GM23338 (cell line): Measurements from ENCODE around the gene AFAP1L1. TPM values are rescaled to one million over a fixed set of nuclear protein-coding genes. Genes with fewer than 3 reads are reported as not detected.

Experiments
- ATAC-seq: fragments of 200-7000 bp; cut with Tn5 transposase; 3 replicates; pipeline ENCODE4 v1.9.1; 2020
- DNase-seq: peaks from one replicate; pipeline ENCODE4 v3.0.0-alpha.2; 2015; ENCODE audit warnings: low spot score
- H2AFZ ChIP-seq: fragments of 200-600 bp; sonication (generic); 2 replicates; pipeline ENCODE4 v1.8.0; 2016; ENCODE audit warnings: antibody characterized with exemption, mild to moderate bottlenecking, moderate library complexity
- H3F3A ChIP-seq: fragments of 200-600 bp; sonication (generic); replicated peaks from 2 replicates; pipeline ENCODE4 v1.8.0; 2017; ENCODE audit warnings: antibody characterized with exemption, mixed run types, low read depth
- H3K27ac ChIP-seq: fragments of 200-600 bp; sonication (generic); 2 replicates; pipeline ENCODE4 v1.6.1; 2016; ENCODE audit warnings: low read depth
- H3K27me3 ChIP-seq: fragments of 200-600 bp; sonication (generic); 2 replicates; pipeline ENCODE4 v1.8.0; 2016; ENCODE audit warnings: mild to moderate bottlenecking, mixed run types, moderate library complexity; ENCODE audit not compliant: insufficient read depth
- H3K36me3 ChIP-seq: fragments of 200-600 bp; sonication (generic); 2 replicates; pipeline ENCODE4 v1.8.0; 2016; ENCODE audit warnings: mild to moderate bottlenecking; ENCODE audit not compliant: insufficient read depth
- H3K4me1 ChIP-seq: fragments of 200-600 bp; sonication (generic); 2 replicates; pipeline ENCODE4 v1.8.0; 2016; ENCODE audit warnings: mild to moderate bottlenecking, moderate library complexity; ENCODE audit not compliant: insufficient read depth
- H3K4me2 ChIP-seq: fragments of 200-600 bp; sonication (generic); 2 replicates; pipeline ENCODE4 v1.7.1; 2017; ENCODE audit warnings: mixed run types
- H3K4me3 ChIP-seq: fragments of 200-600 bp; sonication (generic); 2 replicates; pipeline ENCODE4 v1.6.1; 2016; ENCODE audit warnings: mixed run types
- H3K79me2 ChIP-seq: fragments of 200-600 bp; sonication (generic); replicated peaks from 2 replicates; pipeline ENCODE4 v1.8.0; 2017; ENCODE audit warnings: mild to moderate bottlenecking; ENCODE audit not compliant: insufficient read depth
- H3K9me2 ChIP-seq: fragments of 200-600 bp; sonication (generic); 2 replicates; pipeline ENCODE4 v1.8.0; 2017; ENCODE audit not compliant: insufficient read depth
- H4K20me1 ChIP-seq: fragments of 200-600 bp; sonication (generic); replicated peaks from 2 replicates; pipeline ENCODE4 v1.8.0; 2017; ENCODE audit warnings: mild to moderate bottlenecking; ENCODE audit not compliant: insufficient read depth
- H3K27ac Mint-ChIP-seq: 2 replicates; pipeline ENCODE4 v1.8.0; 2020; ENCODE audit warnings: inconsistent platforms, mild to moderate bottlenecking, moderate library complexity, mixed read lengths
- H3K27me3 Mint-ChIP-seq: 3 replicates; pipeline ENCODE4 v1.8.0; 2022; ENCODE audit warnings: low read depth, mild to moderate bottlenecking, moderate library complexity, mixed read lengths, inconsistent platforms; ENCODE audit not compliant: insufficient read depth, poor library complexity
- H3K36me3 Mint-ChIP-seq: 3 replicates; pipeline ENCODE4 v1.8.0; 2021; ENCODE audit warnings: low read depth, mild to moderate bottlenecking, inconsistent platforms, moderate library complexity, mixed read lengths
- H3K4me1 Mint-ChIP-seq: 3 replicates; pipeline ENCODE4 v1.8.0; 2020; ENCODE audit warnings: mild to moderate bottlenecking, inconsistent platforms, mixed read lengths
- H3K4me3 Mint-ChIP-seq: 3 replicates; pipeline ENCODE4 v1.8.0; 2021; ENCODE audit warnings: moderate library complexity, mild to moderate bottlenecking, inconsistent platforms, mixed read lengths
- H3K9me3 Mint-ChIP-seq: 3 replicates; pipeline ENCODE4 v1.8.0; 2020; ENCODE audit warnings: moderate library complexity, mild to moderate bottlenecking, inconsistent platforms, mixed read lengths
- CREB1 ChIP-seq: fragments of 250-450 bp; sonication (Bioruptor Pico); IDR thresholded peaks from 2 replicates; pipeline ENCODE4 v1.5.0; 2020; ENCODE audit warnings: low read depth, mild to moderate bottlenecking, moderate library complexity
- EZH2 ChIP-seq: fragments of 200-600 bp; sonication (generic); IDR thresholded peaks from one replicate; pipeline ENCODE4 v1.8.0; 2017; ENCODE audit warnings: antibody characterized with exemption, mild to moderate bottlenecking, low read depth; ENCODE audit not compliant: unreplicated experiment
- EZH2phosphoT487 ChIP-seq: fragments of 200-600 bp; sonication (generic); IDR thresholded peaks from one replicate; pipeline ENCODE4 v1.8.1; 2018; ENCODE audit warnings: antibody characterized with exemption; ENCODE audit not compliant: unreplicated experiment
- JUNB ChIP-seq: IDR thresholded peaks from one replicate; pipeline ENCODE4 v1.6.1; 2016; ENCODE audit warnings: antibody characterized with exemption; ENCODE audit not compliant: unreplicated experiment
- NANOG ChIP-seq: IDR thresholded peaks from 2 replicates; pipeline ENCODE4 v1.6.1; 2016; ENCODE audit warnings: antibody characterized with exemption, borderline replicate concordance
- POLR2AphosphoS5 ChIP-seq: IDR thresholded peaks from 2 replicates; pipeline ENCODE4 v1.6.1; 2016; ENCODE audit warnings: antibody characterized with exemption, low read depth
- STAT1 ChIP-seq: IDR thresholded peaks from one replicate; pipeline ENCODE4 v1.6.1; 2016; ENCODE audit warnings: antibody characterized with exemption; ENCODE audit not compliant: unreplicated experiment
- ZNF114 ChIP-seq: fragments of 250-450 bp; sonication (Bioruptor Pico); IDR thresholded peaks from 2 replicates; pipeline ENCODE4 v1.5.0; 2020; ENCODE audit warnings: mild to moderate bottlenecking, moderate library complexity
- ZNF331 ChIP-seq: fragments of 250-450 bp; sonication (Bioruptor Pico); IDR thresholded peaks from 2 replicates; pipeline ENCODE4 v1.5.0; 2020; ENCODE audit warnings: low read depth, mild to moderate bottlenecking, moderate library complexity
- polyA plus RNA-seq: library from polyadenylated mRNA; unstranded; fragments of >200 nt; fragmentation: Nextera tagmentation; extraction: Ambion mirVana; gene quantifications from 2 replicates; pipeline ENCODE4 v1.2.1, GENCODE V29; 2016
- total RNA-seq: library from RNA; depleted of rRNA; stranded (reverse); fragments of >200 nt; shearing (Covaris generic); gene quantifications from 2 replicates; pipeline ENCODE4 v1.2.3, GENCODE V29; 2014
- TF ChIP-seq, protein P1 (sequence below), 2 experiments: fragments of 200-600 bp in 1 of 2; sonication (generic) in 1 of 2; conservative IDR thresholded peaks; 2 replicates each; pipeline versions ENCODE4 v1.5.1 to v1.6.1; 2016 to 2017; ENCODE audit warnings: antibody characterized with exemption in 2 of 2, low read depth in 2 of 2, mild to moderate bottlenecking in 2 of 2, moderate library complexity in 1 of 2
- TF ChIP-seq, protein P2 (sequence below): IDR thresholded peaks from 2 replicates; pipeline ENCODE4 v1.6.1; 2016; ENCODE audit warnings: antibody characterized with exemption
- TF ChIP-seq, protein P3 (sequence below): IDR thresholded peaks from one replicate; pipeline ENCODE4 v1.6.1; 2018; ENCODE audit warnings: antibody characterized with exemption; ENCODE audit not compliant: unreplicated experiment
- TF ChIP-seq, protein P4 (sequence below): fragments of 250-450 bp; sonication (Bioruptor Pico); IDR thresholded peaks from 2 replicates; pipeline ENCODE4 v1.5.0; 2020; ENCODE audit warnings: mild to moderate bottlenecking, moderate library complexity

AFAP1L1 gene
- total and polyA plus RNA-seq, 2 experiments from 2014 or later = 3.2 to 5.7 TPM

DNA sequence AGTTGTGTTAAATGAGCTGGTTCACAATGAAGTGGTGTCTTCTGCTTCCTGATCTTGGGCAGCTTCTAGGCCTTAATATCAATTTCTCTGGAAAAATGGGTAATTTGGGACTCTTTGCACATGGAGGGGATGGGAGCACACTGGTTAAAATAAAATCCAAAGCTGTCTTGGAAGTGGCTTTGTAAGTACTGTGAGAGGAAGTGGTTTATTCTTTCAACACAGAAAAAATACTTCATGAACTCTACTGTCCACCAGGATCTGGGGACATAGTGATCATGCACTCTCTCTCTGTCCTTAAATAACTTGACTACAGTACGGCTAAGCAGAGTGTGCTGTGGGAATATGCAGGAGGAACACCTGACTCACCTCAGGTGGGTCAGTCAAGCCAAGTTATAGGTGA lies 88.6 kb downstream of the AFAP1L1 start:
- Histone ChIP-seq H3K27me3 (no peaks in the 10 kb centered on the region), H3K9me2 (no peaks in the 10 kb centered on the region), H3F3A (no peaks in the 10 kb centered on the region), H4K20me1 (no peaks in the 10 kb centered on the region; the same call in 1 of the 2 replicates), H3K27ac (no peak overlapping the region), H3K4me1 (peaks cover 12% of the 10 kb centered on the region), H3K4me3 (no peak overlapping the region), H3K79me2 (peaks cover 15% of the 10 kb centered on the region; the same call in 1 of the 2 replicates), H3K36me3 (no peaks in the 10 kb centered on the region), H2AFZ (no peak overlapping the region), H3K4me2 (no peak overlapping the region)
- no peaks in the 10 kb centered on the region for H3K9me3 Mint-ChIP-seq
- no peak for ATAC-seq
- no peak for DNase-seq
- H3K27ac Mint-ChIP-seq = no peak overlapping the region
- peaks cover 9% of the 10 kb centered on the region for H3K4me1 Mint-ChIP-seq
- TF ChIP-seq, protein P1, sequence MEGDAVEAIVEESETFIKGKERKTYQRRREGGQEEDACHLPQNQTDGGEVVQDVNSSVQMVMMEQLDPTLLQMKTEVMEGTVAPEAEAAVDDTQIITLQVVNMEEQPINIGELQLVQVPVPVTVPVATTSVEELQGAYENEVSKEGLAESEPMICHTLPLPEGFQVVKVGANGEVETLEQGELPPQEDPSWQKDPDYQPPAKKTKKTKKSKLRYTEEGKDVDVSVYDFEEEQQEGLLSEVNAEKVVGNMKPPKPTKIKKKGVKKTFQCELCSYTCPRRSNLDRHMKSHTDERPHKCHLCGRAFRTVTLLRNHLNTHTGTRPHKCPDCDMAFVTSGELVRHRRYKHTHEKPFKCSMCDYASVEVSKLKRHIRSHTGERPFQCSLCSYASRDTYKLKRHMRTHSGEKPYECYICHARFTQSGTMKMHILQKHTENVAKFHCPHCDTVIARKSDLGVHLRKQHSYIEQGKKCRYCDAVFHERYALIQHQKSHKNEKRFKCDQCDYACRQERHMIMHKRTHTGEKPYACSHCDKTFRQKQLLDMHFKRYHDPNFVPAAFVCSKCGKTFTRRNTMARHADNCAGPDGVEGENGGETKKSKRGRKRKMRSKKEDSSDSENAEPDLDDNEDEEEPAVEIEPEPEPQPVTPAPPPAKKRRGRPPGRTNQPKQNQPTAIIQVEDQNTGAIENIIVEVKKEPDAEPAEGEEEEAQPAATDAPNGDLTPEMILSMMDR (conservative IDR thresholded peaks at IDR 0.05; ENCODE audit: low read depth in 2 of 2) = no peak
- TF ChIP-seq JUNB (no peak), CREB1 (no peak), EZH2 (no peak), NANOG (no peak), EZH2phosphoT487 (no peak), STAT1 (no peak), ZNF114 (CRISPR knock-in tag) (no peak), ZNF331 (CRISPR knock-in tag) (no peak), POLR2AphosphoS5 (no peak)
- TF ChIP-seq, protein P2, sequence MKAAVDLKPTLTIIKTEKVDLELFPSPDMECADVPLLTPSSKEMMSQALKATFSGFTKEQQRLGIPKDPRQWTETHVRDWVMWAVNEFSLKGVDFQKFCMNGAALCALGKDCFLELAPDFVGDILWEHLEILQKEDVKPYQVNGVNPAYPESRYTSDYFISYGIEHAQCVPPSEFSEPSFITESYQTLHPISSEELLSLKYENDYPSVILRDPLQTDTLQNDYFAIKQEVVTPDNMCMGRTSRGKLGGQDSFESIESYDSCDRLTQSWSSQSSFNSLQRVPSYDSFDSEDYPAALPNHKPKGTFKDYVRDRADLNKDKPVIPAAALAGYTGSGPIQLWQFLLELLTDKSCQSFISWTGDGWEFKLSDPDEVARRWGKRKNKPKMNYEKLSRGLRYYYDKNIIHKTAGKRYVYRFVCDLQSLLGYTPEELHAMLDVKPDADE = no peak
- TF ChIP-seq, protein P3, sequence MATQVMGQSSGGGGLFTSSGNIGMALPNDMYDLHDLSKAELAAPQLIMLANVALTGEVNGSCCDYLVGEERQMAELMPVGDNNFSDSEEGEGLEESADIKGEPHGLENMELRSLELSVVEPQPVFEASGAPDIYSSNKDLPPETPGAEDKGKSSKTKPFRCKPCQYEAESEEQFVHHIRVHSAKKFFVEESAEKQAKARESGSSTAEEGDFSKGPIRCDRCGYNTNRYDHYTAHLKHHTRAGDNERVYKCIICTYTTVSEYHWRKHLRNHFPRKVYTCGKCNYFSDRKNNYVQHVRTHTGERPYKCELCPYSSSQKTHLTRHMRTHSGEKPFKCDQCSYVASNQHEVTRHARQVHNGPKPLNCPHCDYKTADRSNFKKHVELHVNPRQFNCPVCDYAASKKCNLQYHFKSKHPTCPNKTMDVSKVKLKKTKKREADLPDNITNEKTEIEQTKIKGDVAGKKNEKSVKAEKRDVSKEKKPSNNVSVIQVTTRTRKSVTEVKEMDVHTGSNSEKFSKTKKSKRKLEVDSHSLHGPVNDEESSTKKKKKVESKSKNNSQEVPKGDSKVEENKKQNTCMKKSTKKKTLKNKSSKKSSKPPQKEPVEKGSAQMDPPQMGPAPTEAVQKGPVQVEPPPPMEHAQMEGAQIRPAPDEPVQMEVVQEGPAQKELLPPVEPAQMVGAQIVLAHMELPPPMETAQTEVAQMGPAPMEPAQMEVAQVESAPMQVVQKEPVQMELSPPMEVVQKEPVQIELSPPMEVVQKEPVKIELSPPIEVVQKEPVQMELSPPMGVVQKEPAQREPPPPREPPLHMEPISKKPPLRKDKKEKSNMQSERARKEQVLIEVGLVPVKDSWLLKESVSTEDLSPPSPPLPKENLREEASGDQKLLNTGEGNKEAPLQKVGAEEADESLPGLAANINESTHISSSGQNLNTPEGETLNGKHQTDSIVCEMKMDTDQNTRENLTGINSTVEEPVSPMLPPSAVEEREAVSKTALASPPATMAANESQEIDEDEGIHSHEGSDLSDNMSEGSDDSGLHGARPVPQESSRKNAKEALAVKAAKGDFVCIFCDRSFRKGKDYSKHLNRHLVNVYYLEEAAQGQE = no peak
- TF ChIP-seq, protein P4, sequence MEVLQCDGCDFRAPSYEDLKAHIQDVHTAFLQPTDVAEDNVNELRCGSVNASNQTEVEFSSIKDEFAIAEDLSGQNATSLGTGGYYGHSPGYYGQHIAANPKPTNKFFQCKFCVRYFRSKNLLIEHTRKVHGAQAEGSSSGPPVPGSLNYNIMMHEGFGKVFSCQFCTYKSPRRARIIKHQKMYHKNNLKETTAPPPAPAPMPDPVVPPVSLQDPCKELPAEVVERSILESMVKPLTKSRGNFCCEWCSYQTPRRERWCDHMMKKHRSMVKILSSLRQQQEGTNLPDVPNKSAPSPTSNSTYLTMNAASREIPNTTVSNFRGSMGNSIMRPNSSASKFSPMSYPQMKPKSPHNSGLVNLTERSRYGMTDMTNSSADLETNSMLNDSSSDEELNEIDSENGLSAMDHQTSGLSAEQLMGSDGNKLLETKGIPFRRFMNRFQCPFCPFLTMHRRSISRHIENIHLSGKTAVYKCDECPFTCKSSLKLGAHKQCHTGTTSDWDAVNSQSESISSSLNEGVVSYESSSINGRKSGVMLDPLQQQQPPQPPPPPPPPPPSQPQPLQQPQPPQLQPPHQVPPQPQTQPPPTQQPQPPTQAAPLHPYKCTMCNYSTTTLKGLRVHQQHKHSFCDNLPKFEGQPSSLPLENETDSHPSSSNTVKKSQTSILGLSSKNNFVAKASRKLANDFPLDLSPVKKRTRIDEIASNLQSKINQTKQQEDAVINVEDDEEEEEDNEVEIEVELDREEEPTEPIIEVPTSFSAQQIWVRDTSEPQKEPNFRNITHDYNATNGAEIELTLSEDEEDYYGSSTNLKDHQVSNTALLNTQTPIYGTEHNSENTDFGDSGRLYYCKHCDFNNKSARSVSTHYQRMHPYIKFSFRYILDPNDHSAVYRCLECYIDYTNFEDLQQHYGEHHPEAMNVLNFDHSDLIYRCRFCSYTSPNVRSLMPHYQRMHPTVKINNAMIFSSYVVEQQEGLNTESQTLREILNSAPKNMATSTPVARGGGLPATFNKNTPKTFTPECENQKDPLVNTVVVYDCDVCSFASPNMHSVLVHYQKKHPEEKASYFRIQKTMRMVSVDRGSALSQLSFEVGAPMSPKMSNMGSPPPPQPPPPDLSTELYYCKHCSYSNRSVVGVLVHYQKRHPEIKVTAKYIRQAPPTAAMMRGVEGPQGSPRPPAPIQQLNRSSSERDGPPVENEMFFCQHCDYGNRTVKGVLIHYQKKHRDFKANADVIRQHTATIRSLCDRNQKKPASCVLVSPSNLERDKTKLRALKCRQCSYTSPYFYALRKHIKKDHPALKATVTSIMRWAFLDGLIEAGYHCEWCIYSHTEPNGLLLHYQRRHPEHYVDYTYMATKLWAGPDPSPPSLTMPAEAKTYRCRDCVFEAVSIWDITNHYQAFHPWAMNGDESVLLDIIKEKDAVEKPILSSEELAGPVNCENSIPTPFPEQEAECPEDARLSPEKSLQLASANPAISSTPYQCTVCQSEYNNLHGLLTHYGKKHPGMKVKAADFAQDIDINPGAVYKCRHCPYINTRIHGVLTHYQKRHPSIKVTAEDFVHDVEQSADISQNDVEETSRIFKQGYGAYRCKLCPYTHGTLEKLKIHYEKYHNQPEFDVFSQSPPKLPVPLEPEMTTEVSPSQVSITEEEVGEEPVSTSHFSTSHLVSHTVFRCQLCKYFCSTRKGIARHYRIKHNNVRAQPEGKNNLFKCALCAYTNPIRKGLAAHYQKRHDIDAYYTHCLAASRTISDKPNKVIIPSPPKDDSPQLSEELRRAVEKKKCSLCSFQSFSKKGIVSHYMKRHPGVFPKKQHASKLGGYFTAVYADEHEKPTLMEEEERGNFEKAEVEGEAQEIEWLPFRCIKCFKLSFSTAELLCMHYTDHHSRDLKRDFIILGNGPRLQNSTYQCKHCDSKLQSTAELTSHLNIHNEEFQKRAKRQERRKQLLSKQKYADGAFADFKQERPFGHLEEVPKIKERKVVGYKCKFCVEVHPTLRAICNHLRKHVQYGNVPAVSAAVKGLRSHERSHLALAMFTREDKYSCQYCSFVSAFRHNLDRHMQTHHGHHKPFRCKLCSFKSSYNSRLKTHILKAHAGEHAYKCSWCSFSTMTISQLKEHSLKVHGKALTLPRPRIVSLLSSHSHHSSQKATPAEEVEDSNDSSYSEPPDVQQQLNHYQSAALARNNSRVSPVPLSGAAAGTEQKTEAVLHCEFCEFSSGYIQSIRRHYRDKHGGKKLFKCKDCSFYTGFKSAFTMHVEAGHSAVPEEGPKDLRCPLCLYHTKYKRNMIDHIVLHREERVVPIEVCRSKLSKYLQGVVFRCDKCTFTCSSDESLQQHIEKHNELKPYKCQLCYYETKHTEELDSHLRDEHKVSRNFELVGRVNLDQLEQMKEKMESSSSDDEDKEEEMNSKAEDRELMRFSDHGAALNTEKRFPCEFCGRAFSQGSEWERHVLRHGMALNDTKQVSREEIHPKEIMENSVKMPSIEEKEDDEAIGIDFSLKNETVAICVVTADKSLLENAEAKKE (CRISPR knock-in tag) = no peak
- no peak overlapping the region for H3K4me3 Mint-ChIP-seq
- H3K36me3 Mint-ChIP-seq = peaks cover 10% of the 10 kb centered on the region
- peaks cover 4% of the 10 kb centered on the region for H3K27me3 Mint-ChIP-seq
